K562 (cell line): ENCODE measurements around the gene N4BP2. TPM values are rescaled to one million over a fixed set of nuclear protein-coding genes. Genes with fewer than 3 reads are reported as not detected.

ENCODE experiments used
- ATF7 ChIP-seq: fragments of 450-650 bp; IDR thresholded peaks from 2 replicates; pipeline ENCODE4 v1.7.1; 2014; ENCODE audit warnings: mild to moderate bottlenecking, moderate library complexity
- BDP1 ChIP-seq: IDR thresholded peaks from 3 replicates; pipeline ENCODE4 v1.6.1; 2011; ENCODE audit not compliant: insufficient read length, insufficient read depth
- CCAR2 ChIP-seq: fragments of 200-400 bp; formaldehyde crosslinking; IDR thresholded peaks from 2 replicates; pipeline ENCODE4 v1.6.1; 2017; ENCODE audit warnings: mild to moderate bottlenecking, low read depth, low read length
- COPS2 ChIP-seq: fragments of 450-650 bp; conservative IDR thresholded peaks from 2 replicates; pipeline ENCODE4 v1.6.1; 2016; ENCODE audit warnings: mild to moderate bottlenecking, moderate library complexity
- ESRRA ChIP-seq: fragments of 450-650 bp; IDR thresholded peaks from 2 replicates; pipeline ENCODE4 v1.6.1; 2014; ENCODE audit warnings: low read depth, mild to moderate bottlenecking, moderate library complexity, borderline replicate concordance
- MAFG ChIP-seq: fragments of 450-650 bp; conservative IDR thresholded peaks from 2 replicates; pipeline ENCODE4 v1.6.1; 2016; ENCODE audit warnings: missing genetic modification characterization, missing compliant biosample characterization
- POLR3A ChIP-seq: IDR thresholded peaks from 2 replicates; pipeline ENCODE4 v1.6.1; 2011; ENCODE audit warnings: borderline replicate concordance, mild to moderate bottlenecking, moderate library complexity; ENCODE audit not compliant: insufficient read length, insufficient read depth; ENCODE audit errors: extremely low read depth
- RUNX1 ChIP-seq: sonication (generic); IDR thresholded peaks from 2 replicates; pipeline ENCODE4 v1.6.1; 2016; ENCODE audit warnings: antibody characterized with exemption, low read depth
- TCF3 ChIP-seq: sonication (generic); formaldehyde crosslinking; IDR thresholded peaks from 2 replicates; pipeline ENCODE4 v1.4.0; 2020; ENCODE audit warnings: mild to moderate bottlenecking, missing genetic modification reagents
- ZC3H4 ChIP-seq: sonication (generic); formaldehyde crosslinking; IDR thresholded peaks from 2 replicates; pipeline ENCODE4 v1.9.0; 2021; ENCODE audit warnings: missing genetic modification reagents, borderline replicate concordance
- ZFPM2 ChIP-seq: fragments of 250-450 bp; sonication (Bioruptor Pico); IDR thresholded peaks from 2 replicates; pipeline ENCODE4 v1.5.1; 2022; ENCODE audit warnings: mild to moderate bottlenecking
- polyA plus RNA-seq, 8 experiments: library from polyadenylated mRNA; depleted of rRNA in 4 of 8; stranded (reverse) in 5 of 8; unstranded in 3 of 8; fragments of >200 nt; fragmentation: Nextera tagmentation in 2 of 8; fragmentation: Illumina TruSeq in 1 of 8; extraction: Ambion mirVana in 2 of 8; extraction: Trizol in 1 of 8; gene quantifications; 2 replicates each; pipeline versions ENCODE4 v1.2.1 to v1.2.3, GENCODE V29; 2011 to 2014; ENCODE audit warnings: inconsistent platforms in 1 of 8, missing spikeins in 1 of 8
- total RNA-seq, 7 experiments: library from RNA; depleted of rRNA in 6 of 7; stranded (reverse); fragments of >200 nt in 6 of 7; fragmentation: Illumina TruSeq in 2 of 7; extraction: Trizol in 2 of 7; gene quantifications; 2 replicates each; pipeline versions ENCODE4 v1.2.1 to v1.2.3, GENCODE V29; 2011 to 2021; ENCODE audit warnings: low replicate concordance in 1 of 7
- TF ChIP-seq, protein P1 (sequence below): fragments of 450-650 bp; conservative IDR thresholded peaks from 2 replicates; pipeline ENCODE4 v1.6.1; 2016; ENCODE audit warnings: missing genetic modification characterization, low read depth, mild to moderate bottlenecking, missing compliant biosample characterization, moderate library complexity
- TF ChIP-seq, protein P2 (sequence below): sonication (generic); formaldehyde crosslinking; IDR thresholded peaks from 2 replicates; pipeline ENCODE4 v1.8.0; 2022; ENCODE audit warnings: mild to moderate bottlenecking, low read depth, missing genetic modification reagents
- TF ChIP-seq, protein P3 (sequence below): sonication (generic); formaldehyde crosslinking; IDR thresholded peaks from 2 replicates; pipeline ENCODE4 v1.5.0; 2020; ENCODE audit warnings: missing genetic modification reagents
- TF ChIP-seq, protein P4 (sequence below): sonication (generic); formaldehyde crosslinking; IDR thresholded peaks from 2 replicates; pipeline ENCODE4 v1.8.0; 2022; ENCODE audit warnings: missing genetic modification reagents, mild to moderate bottlenecking, borderline replicate concordance
- TF ChIP-seq, protein P5 (sequence below): fragments of 250-450 bp; sonication (Bioruptor Pico); IDR thresholded peaks from 2 replicates; pipeline ENCODE4 v1.5.0; 2021; ENCODE audit warnings: mild to moderate bottlenecking, moderate library complexity
- TF ChIP-seq, protein P6 (sequence below): fragments of 250-450 bp; sonication (Bioruptor Pico); IDR thresholded peaks from 2 replicates; pipeline ENCODE4 v1.5.0; 2021; ENCODE audit warnings: mild to moderate bottlenecking, borderline replicate concordance

N4BP2 gene
- total and polyA plus RNA-seq, 9 of the 15 experiments (the other 6 are each of a cell fraction or from before 2014, with no cell fraction given): 2.7 to 12.6 (median 7.6) TPM

DNA sequence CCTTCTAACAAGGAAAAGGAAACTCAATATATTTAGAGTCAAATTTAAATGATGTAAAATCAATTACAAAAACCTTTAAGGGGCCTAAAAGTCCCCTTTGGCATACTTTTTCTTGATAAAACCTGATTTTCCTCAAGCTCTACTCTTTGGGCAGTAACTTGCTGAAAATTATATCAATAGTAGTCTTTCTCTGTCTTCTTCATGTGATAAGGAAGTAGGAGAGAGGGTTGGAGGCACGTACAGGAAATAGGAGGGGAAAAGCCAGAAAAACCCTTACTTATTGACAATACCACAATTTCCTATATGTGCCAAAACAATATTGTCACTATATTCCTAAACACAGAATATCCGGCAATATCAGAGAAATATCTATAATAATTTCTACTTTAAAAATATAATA, 149.8 kb downstream of the N4BP2 start (continued):
- TF ChIP-seq, protein P1, sequence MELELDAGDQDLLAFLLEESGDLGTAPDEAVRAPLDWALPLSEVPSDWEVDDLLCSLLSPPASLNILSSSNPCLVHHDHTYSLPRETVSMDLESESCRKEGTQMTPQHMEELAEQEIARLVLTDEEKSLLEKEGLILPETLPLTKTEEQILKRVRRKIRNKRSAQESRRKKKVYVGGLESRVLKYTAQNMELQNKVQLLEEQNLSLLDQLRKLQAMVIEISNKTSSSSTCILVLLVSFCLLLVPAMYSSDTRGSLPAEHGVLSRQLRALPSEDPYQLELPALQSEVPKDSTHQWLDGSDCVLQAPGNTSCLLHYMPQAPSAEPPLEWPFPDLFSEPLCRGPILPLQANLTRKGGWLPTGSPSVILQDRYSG (tag): no peak
- TF ChIP-seq, protein P2, sequence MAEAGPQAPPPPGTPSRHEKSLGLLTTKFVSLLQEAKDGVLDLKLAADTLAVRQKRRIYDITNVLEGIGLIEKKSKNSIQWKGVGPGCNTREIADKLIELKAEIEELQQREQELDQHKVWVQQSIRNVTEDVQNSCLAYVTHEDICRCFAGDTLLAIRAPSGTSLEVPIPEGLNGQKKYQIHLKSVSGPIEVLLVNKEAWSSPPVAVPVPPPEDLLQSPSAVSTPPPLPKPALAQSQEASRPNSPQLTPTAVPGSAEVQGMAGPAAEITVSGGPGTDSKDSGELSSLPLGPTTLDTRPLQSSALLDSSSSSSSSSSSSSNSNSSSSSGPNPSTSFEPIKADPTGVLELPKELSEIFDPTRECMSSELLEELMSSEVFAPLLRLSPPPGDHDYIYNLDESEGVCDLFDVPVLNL: no peak
- TF ChIP-seq, protein P3, sequence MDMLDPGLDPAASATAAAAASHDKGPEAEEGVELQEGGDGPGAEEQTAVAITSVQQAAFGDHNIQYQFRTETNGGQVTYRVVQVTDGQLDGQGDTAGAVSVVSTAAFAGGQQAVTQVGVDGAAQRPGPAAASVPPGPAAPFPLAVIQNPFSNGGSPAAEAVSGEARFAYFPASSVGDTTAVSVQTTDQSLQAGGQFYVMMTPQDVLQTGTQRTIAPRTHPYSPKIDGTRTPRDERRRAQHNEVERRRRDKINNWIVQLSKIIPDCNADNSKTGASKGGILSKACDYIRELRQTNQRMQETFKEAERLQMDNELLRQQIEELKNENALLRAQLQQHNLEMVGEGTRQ (CRISPR knock-in tag): no peak
- TF ChIP-seq MAFG (tag): no peak
- no peak for TF ChIP-seq POLR3A
- no peak for TF ChIP-seq CCAR2
- no peak for TF ChIP-seq ATF7
- TF ChIP-seq ZFPM2 (CRISPR knock-in tag): no peak
- no peak for TF ChIP-seq RUNX1
- TF ChIP-seq BDP1: no peak
- TF ChIP-seq ESRRA: no peak
- TF ChIP-seq ZC3H4 (CRISPR knock-in tag): no peak
- TF ChIP-seq, protein P4, sequence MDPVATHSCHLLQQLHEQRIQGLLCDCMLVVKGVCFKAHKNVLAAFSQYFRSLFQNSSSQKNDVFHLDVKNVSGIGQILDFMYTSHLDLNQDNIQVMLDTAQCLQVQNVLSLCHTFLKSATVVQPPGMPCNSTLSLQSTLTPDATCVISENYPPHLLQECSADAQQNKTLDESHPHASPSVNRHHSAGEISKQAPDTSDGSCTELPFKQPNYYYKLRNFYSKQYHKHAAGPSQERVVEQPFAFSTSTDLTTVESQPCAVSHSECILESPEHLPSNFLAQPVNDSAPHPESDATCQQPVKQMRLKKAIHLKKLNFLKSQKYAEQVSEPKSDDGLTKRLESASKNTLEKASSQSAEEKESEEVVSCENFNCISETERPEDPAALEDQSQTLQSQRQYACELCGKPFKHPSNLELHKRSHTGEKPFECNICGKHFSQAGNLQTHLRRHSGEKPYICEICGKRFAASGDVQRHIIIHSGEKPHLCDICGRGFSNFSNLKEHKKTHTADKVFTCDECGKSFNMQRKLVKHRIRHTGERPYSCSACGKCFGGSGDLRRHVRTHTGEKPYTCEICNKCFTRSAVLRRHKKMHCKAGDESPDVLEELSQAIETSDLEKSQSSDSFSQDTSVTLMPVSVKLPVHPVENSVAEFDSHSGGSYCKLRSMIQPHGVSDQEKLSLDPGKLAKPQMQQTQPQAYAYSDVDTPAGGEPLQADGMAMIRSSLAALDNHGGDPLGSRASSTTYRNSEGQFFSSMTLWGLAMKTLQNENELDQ: no peak
- no peak for TF ChIP-seq COPS2
- no peak for TF ChIP-seq TCF3 (CRISPR knock-in tag)
- TF ChIP-seq, protein P5, sequence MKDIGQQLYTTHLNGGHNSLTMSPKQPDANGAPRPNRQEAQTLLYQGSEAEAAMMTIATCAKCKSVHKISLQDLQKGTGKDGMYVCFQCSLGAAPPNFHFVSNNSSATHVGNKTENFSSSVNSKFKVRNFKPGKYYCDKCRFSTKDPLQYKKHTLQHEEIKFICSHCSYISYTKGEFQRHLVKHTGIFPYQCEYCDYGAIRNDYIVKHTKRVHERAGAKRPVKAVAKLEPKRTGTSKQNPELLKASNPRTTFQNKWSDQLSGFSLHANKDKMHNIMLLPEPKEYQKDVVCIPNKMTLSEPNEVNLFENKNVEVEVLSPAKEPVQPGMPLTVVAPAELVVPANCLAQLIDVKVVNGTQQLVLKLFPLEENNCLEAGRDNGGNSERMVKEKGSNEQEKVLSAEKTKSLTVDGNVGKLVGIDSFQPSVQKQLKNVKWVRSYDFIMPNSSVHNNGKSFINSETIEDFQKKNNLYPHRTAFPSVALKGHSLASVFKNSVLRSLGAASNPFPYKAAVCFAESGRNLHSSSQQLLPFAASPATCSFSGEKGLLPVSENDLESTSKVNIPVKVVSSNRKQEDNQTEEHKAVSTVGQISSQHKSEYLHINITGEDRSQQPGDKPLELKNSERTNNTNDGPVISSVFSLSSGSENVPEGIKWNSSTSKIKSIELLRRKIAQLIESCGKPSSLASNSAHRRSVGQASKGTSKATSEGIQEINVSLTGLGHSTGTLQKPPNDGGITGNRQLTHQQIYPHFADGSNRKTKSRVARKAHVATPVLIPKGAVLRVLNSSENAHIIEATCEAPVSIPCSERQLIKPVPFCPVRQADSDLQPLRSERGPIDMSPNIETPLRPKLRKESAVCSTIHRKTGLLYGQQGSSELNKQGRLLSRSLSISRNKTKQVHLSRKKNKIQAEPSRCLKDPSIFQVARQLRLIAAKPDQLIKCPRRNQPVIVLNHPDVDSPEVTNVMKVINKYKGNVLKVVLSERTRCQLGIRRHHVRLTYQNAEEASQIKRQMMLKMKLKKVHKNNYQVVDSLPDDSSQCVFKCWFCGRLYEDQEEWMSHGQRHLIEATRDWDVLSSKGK (CRISPR knock-in tag): 0 out of 2 replicates have a peak, but pooled peaks have one; percentile 11
- TF ChIP-seq, protein P6, sequence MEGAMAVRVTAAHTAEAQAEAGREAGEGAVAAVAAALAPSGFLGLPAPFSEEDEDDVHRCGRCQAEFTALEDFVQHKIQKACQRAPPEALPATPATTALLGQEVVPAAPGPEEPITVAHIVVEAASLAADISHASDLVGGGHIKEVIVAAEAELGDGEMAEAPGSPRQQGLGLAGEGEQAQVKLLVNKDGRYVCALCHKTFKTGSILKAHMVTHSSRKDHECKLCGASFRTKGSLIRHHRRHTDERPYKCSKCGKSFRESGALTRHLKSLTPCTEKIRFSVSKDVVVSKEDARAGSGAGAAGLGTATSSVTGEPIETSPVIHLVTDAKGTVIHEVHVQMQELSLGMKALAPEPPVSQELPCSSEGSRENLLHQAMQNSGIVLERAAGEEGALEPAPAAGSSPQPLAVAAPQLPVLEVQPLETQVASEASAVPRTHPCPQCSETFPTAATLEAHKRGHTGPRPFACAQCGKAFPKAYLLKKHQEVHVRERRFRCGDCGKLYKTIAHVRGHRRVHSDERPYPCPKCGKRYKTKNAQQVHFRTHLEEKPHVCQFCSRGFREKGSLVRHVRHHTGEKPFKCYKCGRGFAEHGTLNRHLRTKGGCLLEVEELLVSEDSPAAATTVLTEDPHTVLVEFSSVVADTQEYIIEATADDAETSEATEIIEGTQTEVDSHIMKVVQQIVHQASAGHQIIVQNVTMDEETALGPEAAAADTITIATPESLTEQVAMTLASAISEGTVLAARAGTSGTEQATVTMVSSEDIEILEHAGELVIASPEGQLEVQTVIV (CRISPR knock-in tag): no peak
